ENCODE results near the gene LUC7L3. TPM values are rescaled to one million over a fixed set of nuclear protein-coding genes. Genes with fewer than 3 reads are reported as not detected.

The LUC7L3 gene
- total RNA-seq, 1 experiment from 2014 or later = 108 TPM

DNA sequence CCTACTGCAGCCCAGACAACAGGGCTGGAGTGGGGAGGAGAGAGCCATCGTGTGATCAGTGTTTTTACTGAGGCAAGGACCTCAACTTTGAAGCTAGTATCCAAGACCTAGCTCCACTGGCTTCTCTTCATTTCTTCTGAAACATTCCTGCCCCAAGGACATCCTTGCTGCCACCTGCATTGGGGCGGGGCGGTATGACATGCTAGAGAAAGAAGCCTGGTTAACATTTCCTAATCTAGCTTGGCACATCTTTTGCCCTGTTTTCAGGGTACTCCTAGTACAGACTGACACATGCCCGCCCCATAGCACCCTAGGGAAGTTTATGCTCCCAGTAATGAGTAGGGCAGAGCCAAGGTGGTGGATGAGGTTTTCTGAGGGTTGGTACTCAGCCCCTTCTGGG lies 65.7 kb downstream of the LUC7L3 start:
- BruUV-seq (replicated peaks) = no TSS peak
- DNase-seq (ENCODE audit: unreplicated experiment) = no peak
- TF ChIP-seq, protein P1, sequence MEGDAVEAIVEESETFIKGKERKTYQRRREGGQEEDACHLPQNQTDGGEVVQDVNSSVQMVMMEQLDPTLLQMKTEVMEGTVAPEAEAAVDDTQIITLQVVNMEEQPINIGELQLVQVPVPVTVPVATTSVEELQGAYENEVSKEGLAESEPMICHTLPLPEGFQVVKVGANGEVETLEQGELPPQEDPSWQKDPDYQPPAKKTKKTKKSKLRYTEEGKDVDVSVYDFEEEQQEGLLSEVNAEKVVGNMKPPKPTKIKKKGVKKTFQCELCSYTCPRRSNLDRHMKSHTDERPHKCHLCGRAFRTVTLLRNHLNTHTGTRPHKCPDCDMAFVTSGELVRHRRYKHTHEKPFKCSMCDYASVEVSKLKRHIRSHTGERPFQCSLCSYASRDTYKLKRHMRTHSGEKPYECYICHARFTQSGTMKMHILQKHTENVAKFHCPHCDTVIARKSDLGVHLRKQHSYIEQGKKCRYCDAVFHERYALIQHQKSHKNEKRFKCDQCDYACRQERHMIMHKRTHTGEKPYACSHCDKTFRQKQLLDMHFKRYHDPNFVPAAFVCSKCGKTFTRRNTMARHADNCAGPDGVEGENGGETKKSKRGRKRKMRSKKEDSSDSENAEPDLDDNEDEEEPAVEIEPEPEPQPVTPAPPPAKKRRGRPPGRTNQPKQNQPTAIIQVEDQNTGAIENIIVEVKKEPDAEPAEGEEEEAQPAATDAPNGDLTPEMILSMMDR (IDR thresholded peaks at IDR 0.05; ENCODE audit: unreplicated experiment) = no peak
- no peak overlapping the region for H3K4me3 Mint-ChIP-seq (ENCODE audit: unreplicated experiment)
- intact Hi-C loops (cut with micrococcal nuclease) = no loop called here
- no peak overlapping the region for H3K27ac Mint-ChIP-seq (ENCODE audit: low read depth, unreplicated experiment)
- ChIA-PET POLR2A (interaction anchor here (0.7 to 4.9 kb wide), 8 partner anchors 10 to 167 kb away, joined by 3 to 31 read pairs (median 8); partner anchors contain the start of gene TOB1), CTCF (interaction anchor here (0.6 to 10.9 kb wide), 18 partner anchors 11 to 302 kb away, joined by 3 to 320 read pairs (median 6); partner anchors contain the start of gene WFIKKN2)
- no peaks in the 10 kb centered on the region for H3K27me3 Mint-ChIP-seq (ENCODE audit: insufficient read depth, unreplicated experiment)
- no peaks in the 10 kb centered on the region for H3K36me3 Mint-ChIP-seq (ENCODE audit: insufficient read depth, unreplicated experiment)
- H3K4me1 Mint-ChIP-seq (ENCODE audit: insufficient read depth, unreplicated experiment) = peaks cover 28% of the 10 kb centered on the region
- H3K9me3 Mint-ChIP-seq (ENCODE audit: unreplicated experiment) = no peaks in the 10 kb centered on the region

DNA sequence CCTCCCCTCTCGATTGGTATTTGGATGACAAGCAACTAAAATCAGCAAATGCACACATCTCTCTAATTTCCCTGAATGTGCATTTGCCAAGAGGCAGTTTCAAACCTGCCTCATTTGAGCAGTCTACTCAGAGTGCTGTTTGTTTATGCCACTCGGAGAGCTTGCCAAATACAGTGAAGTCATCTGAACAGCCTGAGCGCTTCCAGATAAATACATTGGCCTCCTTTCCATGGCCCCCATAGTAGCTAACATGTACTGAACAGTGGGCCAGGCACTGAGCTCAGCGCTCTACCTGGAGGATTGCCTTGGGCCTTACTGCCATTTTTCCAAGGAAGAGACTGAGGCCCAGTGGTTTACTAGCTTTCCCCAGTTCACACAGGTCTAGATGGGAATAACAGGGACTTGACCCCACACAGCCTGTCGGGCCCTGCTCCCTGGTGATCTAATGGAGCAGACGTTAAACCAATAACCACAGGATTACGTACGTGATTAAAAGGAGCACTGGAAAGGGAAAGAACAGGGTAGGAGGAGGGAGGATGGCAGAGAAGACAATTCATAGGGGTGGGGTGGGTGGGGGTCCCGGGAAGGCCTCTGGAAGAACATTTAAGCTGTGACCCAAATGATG lies 66.7 kb downstream of the LUC7L3 start:
- no peak overlapping the region for H3K4me3 Mint-ChIP-seq (ENCODE audit: unreplicated experiment)
- TF ChIP-seq, protein P1 (IDR thresholded peaks at IDR 0.05; ENCODE audit: unreplicated experiment) = no peak
- BruUV-seq (replicated peaks) = no TSS peak
- peak overlapping the region; percentile 98 for H3K27ac Mint-ChIP-seq (ENCODE audit: low read depth, unreplicated experiment)
- H3K36me3 Mint-ChIP-seq (ENCODE audit: insufficient read depth, unreplicated experiment) = no peaks in the 10 kb centered on the region
- H3K27me3 Mint-ChIP-seq (ENCODE audit: insufficient read depth, unreplicated experiment) = no peaks in the 10 kb centered on the region
- CTCF ChIA-PET = interaction anchor here (0.6 to 10.9 kb wide), 14 partner anchors 10 to 307 kb away, joined by 3 to 320 read pairs (median 7); partner anchors contain the start of gene WFIKKN2
- intact Hi-C loops (cut with micrococcal nuclease) = no loop called here
- POLR2A ChIA-PET = interaction anchor here (0.8 to 4.9 kb wide), 10 partner anchors 9 to 80 kb away, joined by 3 to 31 read pairs (median 4); partner anchors contain the start of gene TOB1
- peak; percentile 41 for DNase-seq (ENCODE audit: unreplicated experiment)
- H3K4me1 Mint-ChIP-seq (ENCODE audit: insufficient read depth, unreplicated experiment) = peaks cover 28% of the 10 kb centered on the region
- H3K9me3 Mint-ChIP-seq (ENCODE audit: unreplicated experiment) = no peaks in the 10 kb centered on the region

DNA sequence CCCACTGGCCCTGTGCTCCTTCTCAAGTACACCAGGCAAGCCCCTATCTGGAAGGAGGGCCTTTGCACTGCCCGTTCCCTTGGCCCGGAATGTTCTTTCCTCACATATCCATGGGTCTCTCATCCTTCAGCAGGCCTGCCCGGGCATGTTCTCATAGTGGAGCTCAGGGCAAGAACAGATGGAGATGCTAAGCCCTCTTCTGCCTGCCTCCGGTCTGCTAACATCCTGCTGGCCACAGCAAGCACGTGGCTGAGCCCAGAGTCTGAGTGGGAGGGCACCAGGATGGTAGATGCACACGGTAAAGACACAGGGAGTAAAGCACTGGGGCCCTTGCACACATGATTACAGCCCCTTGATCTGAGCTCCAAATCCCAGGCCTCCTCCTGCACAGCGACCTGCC lies 67.7 kb downstream of the LUC7L3 start:
- intact Hi-C loops (cut with micrococcal nuclease) = no loop called here
- no peaks in the 10 kb centered on the region for H3K9me3 Mint-ChIP-seq (ENCODE audit: unreplicated experiment)
- DNase-seq (ENCODE audit: unreplicated experiment) = peak; percentile 69
- peak overlapping the region; percentile 98 for H3K27ac Mint-ChIP-seq (ENCODE audit: low read depth, unreplicated experiment)
- peaks cover 28% of the 10 kb centered on the region for H3K4me1 Mint-ChIP-seq (ENCODE audit: insufficient read depth, unreplicated experiment)
- ChIA-PET POLR2A (interaction anchor here (0.7 to 4.9 kb wide), 8 partner anchors 9 to 165 kb away, joined by 3 to 31 read pairs (median 4); partner anchors contain the start of gene TOB1), CTCF (interaction anchor here (0.6 to 10.9 kb wide), 12 partner anchors 12 to 790 kb away, joined by 3 to 320 read pairs (median 4); no protein-coding TSS in a partner anchor)
- no peaks in the 10 kb centered on the region for H3K27me3 Mint-ChIP-seq (ENCODE audit: insufficient read depth, unreplicated experiment)
- BruUV-seq (replicated peaks) = no TSS peak
- H3K36me3 Mint-ChIP-seq (ENCODE audit: insufficient read depth, unreplicated experiment) = no peaks in the 10 kb centered on the region
- H3K4me3 Mint-ChIP-seq (ENCODE audit: unreplicated experiment) = no peak overlapping the region
- TF ChIP-seq, protein P1 (IDR thresholded peaks at IDR 0.05; ENCODE audit: unreplicated experiment) = no peak

DNA sequence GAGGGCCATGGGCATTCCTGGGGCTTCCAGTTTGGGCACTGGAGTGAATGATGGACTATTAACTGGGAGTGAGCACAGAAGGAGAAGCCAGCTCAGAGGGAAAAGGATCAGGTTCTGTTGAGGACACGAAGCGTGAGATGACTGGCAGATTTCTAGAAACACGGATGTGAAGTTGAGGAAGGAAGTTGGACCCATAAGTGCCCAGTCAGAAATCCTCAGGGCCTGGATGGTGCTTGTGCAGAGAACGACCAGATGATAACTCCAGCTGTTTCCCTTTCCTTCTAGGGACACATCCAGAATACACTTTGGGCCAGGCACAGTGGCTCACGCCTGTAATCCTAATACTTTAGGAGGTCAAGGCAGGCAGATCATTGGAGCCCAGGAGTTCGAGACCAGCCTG lies 71.2 kb downstream of the LUC7L3 start:
- peaks cover 18% of the 10 kb centered on the region for H3K4me1 Mint-ChIP-seq (ENCODE audit: insufficient read depth, unreplicated experiment)
- TF ChIP-seq, protein P1 (IDR thresholded peaks at IDR 0.05; ENCODE audit: unreplicated experiment) = no peak
- H3K36me3 Mint-ChIP-seq (ENCODE audit: insufficient read depth, unreplicated experiment) = no peaks in the 10 kb centered on the region
- DNase-seq (ENCODE audit: unreplicated experiment) = no peak
- no peaks in the 10 kb centered on the region for H3K27me3 Mint-ChIP-seq (ENCODE audit: insufficient read depth, unreplicated experiment)
- ChIA-PET POLR2A (interaction anchor here (0.6 to 1.0 kb wide), 4 partner anchors 8 to 642 kb away, joined by 3 to 5 read pairs (median 4); no protein-coding TSS in a partner anchor), CTCF (interaction anchor here (0.6 to 2.7 kb wide), 5 partner anchors 8 to 86 kb away, joined by 3 to 9 read pairs (median 4); no protein-coding TSS in a partner anchor)
- H3K9me3 Mint-ChIP-seq (ENCODE audit: unreplicated experiment) = no peaks in the 10 kb centered on the region
- intact Hi-C loops (cut with micrococcal nuclease) = no loop called here
- no peak overlapping the region for H3K27ac Mint-ChIP-seq (ENCODE audit: low read depth, unreplicated experiment)
- no peak overlapping the region for H3K4me3 Mint-ChIP-seq (ENCODE audit: unreplicated experiment)
- BruUV-seq (replicated peaks) = no TSS peak

Measured in MCF 10A (cell line).